ENCODE measurements around the gene AP5B1. TPM values are rescaled to one million over a fixed set of nuclear protein-coding genes. Genes with fewer than 3 reads are reported as not detected.

AP5B1 gene
- total RNA-seq, 2 donors from 2014 or later: 9.5 to 14.3 TPM

DNA sequence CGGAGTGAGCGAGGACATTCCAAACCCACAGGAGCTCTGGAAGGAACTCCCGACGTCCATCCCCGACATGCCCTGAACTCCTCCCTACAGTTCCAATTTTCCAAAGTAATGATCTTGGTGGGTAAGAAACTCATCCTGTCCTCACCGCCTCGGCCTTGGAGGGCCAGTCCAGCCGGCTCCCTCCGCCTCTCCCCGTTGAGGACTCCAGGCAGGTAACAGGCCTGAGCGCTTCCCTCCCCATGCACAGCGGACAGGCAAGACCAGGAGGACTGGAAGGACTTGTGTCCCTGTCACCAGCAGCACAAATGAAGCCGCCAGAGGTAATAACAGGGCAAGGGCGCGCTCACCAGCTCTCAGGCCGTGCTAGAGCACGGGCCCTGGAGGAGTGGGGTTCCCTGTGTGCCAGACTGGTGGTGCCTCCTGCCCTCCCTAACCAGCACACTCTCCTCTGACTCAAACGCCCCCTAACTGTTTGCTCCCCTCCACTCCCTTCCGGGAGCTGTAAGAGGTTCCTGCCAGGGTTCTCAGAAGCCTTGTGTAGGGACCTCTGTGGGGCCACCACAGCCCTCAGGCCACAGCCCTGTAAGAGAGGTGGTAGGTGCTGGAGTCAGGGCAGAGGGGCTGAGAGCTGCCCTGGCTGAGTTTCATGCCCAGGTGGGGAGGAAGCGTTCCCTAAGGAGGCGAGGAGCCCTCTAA, 23.2 kb upstream of the AP5B1 start:
- Histone ChIP-seq H3K4me1 (no peaks in the 10 kb centered on the region), H3K27ac (no peak overlapping the region), H3K27me3 (peaks cover 0 to 7% of the 10 kb centered on the region in 2 donors), H3K4me3 (no peak overlapping the region), H3K36me3 (no peaks in the 10 kb centered on the region), H3K9me3 (no peaks in the 10 kb centered on the region)
- no peak for TF ChIP-seq CTCF (IDR thresholded peaks at IDR 0.05)
- no peak for DNase-seq (ENCODE audit: low spot score)

GRCh38 chr11:65802841-65803240, 22.1 kb upstream of the AP5B1 start:
- Histone ChIP-seq H3K36me3 (no peaks in the 10 kb centered on the region), H3K27ac (no peak overlapping the region), H3K4me3 (no peak overlapping the region), H3K9me3 (no peaks in the 10 kb centered on the region), H3K27me3 (peaks cover 0 to 7% of the 10 kb centered on the region in 2 donors), H3K4me1 (no peaks in the 10 kb centered on the region)
- TF ChIP-seq CTCF (IDR thresholded peaks at IDR 0.05): no peak
- no peak for DNase-seq (ENCODE audit: low spot score)

- Histone ChIP-seq H3K4me1 (no peaks in the 10 kb centered on the region), H3K9me3 (no peaks in the 10 kb centered on the region), H3K36me3 (no peaks in the 10 kb centered on the region), H3K27ac (no peak overlapping the region), H3K27me3 (peaks cover 0 to 7% of the 10 kb centered on the region in 2 donors), H3K4me3 (no peak overlapping the region)
- TF ChIP-seq CTCF (IDR thresholded peaks at IDR 0.05): no peak
- no peak for DNase-seq (ENCODE audit: low spot score)
Observed at GRCh38 chr11:65801153-65801987, 20.6 kb upstream of the AP5B1 start.

GRCh38 chr11:65798882-65799281, 18.1 kb upstream of the AP5B1 start:
- no peaks in the 10 kb centered on the region for H3K36me3 ChIP-seq
- no peak overlapping the region for H3K4me3 ChIP-seq
- no peak for TF ChIP-seq CTCF (IDR thresholded peaks at IDR 0.05)
- no peaks in the 10 kb centered on the region for H3K9me3 ChIP-seq
- peaks cover 0 to 4% of the 10 kb centered on the region in 2 donors for H3K27me3 ChIP-seq
- no peaks in the 10 kb centered on the region for H3K4me1 ChIP-seq
- no peak for DNase-seq (ENCODE audit: low spot score)
- H3K27ac ChIP-seq: no peak overlapping the region

DNA sequence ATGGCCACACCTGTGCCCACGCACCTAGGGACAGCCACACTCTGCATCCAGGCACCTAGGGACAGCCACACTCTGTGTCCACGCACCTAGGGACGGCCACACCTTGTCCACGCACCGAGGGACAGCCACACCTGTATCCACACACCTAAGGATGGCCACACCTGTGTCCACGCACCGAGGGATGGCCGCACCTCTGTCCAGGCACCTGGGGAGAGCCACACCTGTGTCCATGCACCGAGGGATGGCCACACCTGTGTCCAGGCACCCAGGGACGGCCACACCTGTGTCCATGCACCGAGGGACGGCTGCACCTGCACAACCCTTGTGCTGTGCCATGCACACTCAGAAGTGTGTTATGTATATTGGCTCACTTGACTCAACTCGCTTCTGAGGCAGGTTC, 16.9 kb upstream of the AP5B1 start:
- Histone ChIP-seq H3K27me3 (no peaks in the 10 kb centered on the region), H3K36me3 (no peaks in the 10 kb centered on the region), H3K9me3 (no peaks in the 10 kb centered on the region), H3K27ac (no peak overlapping the region), H3K4me1 (no peaks in the 10 kb centered on the region), H3K4me3 (no peak overlapping the region)
- no peak for DNase-seq (ENCODE audit: low spot score)
- TF ChIP-seq CTCF (IDR thresholded peaks at IDR 0.05): no peak

All from right atrium auricular region (tissue), 2 donors.